HG03039 (cell line): ENCODE measurements around the gene ACOX3.
"Not testable (repeated sequence)": the region's sequence is repeated elsewhere in the genome, so short reads cannot be mapped to it uniquely, and the experiment has no call there.

Experiments used
- ATAC-seq: cut with Tn5 transposase; IDR thresholded peaks from one replicate; pipeline ENCODE4 v1.9.1; 2021; ENCODE audit warnings: mild to moderate bottlenecking, moderate library complexity; ENCODE audit not compliant: unreplicated experiment

The ACOX3 gene

GRCh38 chr4:8407756-8408155 lies 32.8 kb downstream of the ACOX3 start:
- no peak for ATAC-seq

GRCh38 chr4:8407316-8407715 lies 33.2 kb downstream of the ACOX3 start:
- no peak for ATAC-seq

- ATAC-seq = not testable (repeated sequence)
These were observed 33.6 kb downstream of the ACOX3 start for GRCh38 chr4:8406887-8407286.

GRCh38 chr4:8405516-8405875 lies 35.0 kb downstream of the ACOX3 start:
- no peak for ATAC-seq

GRCh38 chr4:8404791-8405515 lies 35.6 kb downstream of the ACOX3 start:
- no peak for ATAC-seq

- ATAC-seq = no peak
These were observed 36.5 kb downstream of the ACOX3 start for GRCh38 chr4:8403976-8404375.

- ATAC-seq = no peak
These were observed 37.3 kb downstream of the ACOX3 start for GRCh38 chr4:8403173-8403753.

GRCh38 chr4:8402640-8403039 lies 37.9 kb downstream of the ACOX3 start:
- no peak for ATAC-seq

GRCh38 chr4:8402181-8402597 lies 38.3 kb downstream of the ACOX3 start:
- no peak for ATAC-seq

GRCh38 chr4:8401665-8402064 lies 38.9 kb downstream of the ACOX3 start:
- ATAC-seq = no peak

GRCh38 chr4:8400632-8401325 lies 39.7 kb downstream of the ACOX3 start:
- no peak for ATAC-seq

GRCh38 chr4:8399298-8399697 lies 41.2 kb downstream of the ACOX3 start:
- no peak for ATAC-seq

GRCh38 chr4:8398347-8398746 lies 42.2 kb downstream of the ACOX3 start:
- no peak for ATAC-seq

GRCh38 chr4:8396762-8397406 lies 43.6 kb downstream of the ACOX3 start:
- ATAC-seq = no peak

GRCh38 chr4:8395504-8396296 lies 44.8 kb downstream of the ACOX3 start:
- ATAC-seq = no peak

- no peak for ATAC-seq
These were observed 45.7 kb downstream of the ACOX3 start for GRCh38 chr4:8394806-8395205.

GRCh38 chr4:8394061-8394519 lies 46.4 kb downstream of the ACOX3 start:
- ATAC-seq = no peak

- no peak for ATAC-seq
These were observed 46.9 kb downstream of the ACOX3 start for GRCh38 chr4:8393593-8394038.

- no peak for ATAC-seq
These were observed 47.8 kb downstream of the ACOX3 start for GRCh38 chr4:8392591-8393190.

GRCh38 chr4:8391972-8392371 lies 48.6 kb downstream of the ACOX3 start:
- ATAC-seq = peak; percentile 81
